Epithelial cell of proximal tubule (primary cell): ENCODE measurements around the gene WDR1. TPM values are rescaled to one million over a fixed set of nuclear protein-coding genes. Genes with fewer than 3 reads are reported as not detected.

ENCODE experiments used
- DNase-seq: peaks from one replicate; pipeline ENCODE4 v3.0.0-alpha.2; 2011; ENCODE audit warnings: low read depth
- H3K4me3 ChIP-seq: 2 replicates; pipeline ENCODE4 v1.5.1; 2011; ENCODE audit warnings: low read depth, mild to moderate bottlenecking, low read length
- CTCF ChIP-seq: conservative IDR thresholded peaks from 2 replicates; pipeline ENCODE4 v1.5.1; 2012; ENCODE audit warnings: low read depth, mild to moderate bottlenecking, low read length
- total RNA-seq: library from RNA; depleted of rRNA; stranded (reverse); fragments of >200 nt; gene quantifications from 2 replicates; pipeline ENCODE4 v1.2.3, GENCODE V29; 2015

The WDR1 gene
- total RNA-seq, 1 donor from 2014 or later, result 242 TPM

DNA sequence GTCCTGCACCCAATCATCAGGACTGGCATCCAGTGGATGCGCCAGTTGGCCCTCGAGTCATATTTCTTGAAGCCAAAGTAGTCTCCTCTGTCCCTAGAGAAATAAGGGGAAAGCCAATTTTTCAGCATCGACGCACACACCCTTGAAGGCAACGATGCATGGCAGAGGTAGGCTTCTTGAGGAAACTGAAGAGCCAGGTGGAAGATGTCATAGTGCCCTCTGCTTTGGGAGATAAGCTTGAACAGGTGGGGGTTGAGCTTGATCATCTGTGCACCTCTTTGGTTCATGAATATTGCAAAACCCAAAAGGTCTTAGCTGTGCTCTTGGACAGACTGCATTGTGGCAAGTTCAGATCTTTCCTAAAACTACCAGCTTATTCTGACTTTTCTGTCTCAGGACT lies 34.6 kb upstream of the WDR1 start:
- DNase-seq, result no peak
- no peak overlapping the region for H3K4me3 ChIP-seq
- no peak for TF ChIP-seq CTCF

DNA sequence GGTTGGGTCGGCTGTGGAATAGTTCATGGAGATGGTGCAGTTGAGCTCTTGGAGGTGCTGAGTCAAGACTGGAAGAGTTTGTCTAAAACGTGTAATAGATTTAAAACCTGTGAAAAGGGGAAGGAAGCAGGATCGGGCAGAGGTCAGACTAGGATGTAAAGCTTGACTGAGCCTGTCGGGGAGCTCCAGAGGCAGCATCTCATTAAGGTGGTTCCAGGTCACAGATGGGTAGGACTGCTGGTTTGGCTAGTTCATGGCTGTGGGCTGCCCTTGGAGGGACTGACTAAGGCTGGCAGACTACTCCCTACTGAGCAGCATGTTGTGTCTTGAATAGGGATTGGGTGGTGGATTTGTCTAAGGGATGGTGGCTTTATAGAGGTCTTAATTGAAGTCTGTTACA lies 28.4 kb upstream of the WDR1 start:
- peak; percentile 35 for DNase-seq
- no peak for TF ChIP-seq CTCF
- H3K4me3 ChIP-seq, result no peak overlapping the region

DNA sequence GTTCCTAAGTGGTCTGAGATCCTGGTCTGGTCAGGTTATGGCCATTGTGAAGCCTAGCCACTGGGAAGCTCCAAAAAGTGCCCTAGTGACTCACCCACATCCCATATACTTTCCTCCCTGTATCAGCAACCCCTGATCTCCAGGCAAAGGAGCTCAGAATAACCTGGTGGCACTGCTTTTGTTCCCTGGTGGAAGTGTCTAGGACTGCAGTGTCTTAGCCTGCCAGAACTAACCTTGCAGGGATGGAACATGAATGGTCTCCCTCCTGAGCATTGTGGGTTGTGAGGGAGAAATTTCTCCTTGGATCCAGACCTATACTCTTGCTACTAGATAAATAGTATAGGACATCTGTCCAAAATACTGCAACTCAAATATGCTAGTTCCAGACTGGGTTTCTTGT lies 27.9 kb upstream of the WDR1 start:
- no peak overlapping the region for H3K4me3 ChIP-seq
- TF ChIP-seq CTCF, result no peak
- DNase-seq, result no peak

DNA sequence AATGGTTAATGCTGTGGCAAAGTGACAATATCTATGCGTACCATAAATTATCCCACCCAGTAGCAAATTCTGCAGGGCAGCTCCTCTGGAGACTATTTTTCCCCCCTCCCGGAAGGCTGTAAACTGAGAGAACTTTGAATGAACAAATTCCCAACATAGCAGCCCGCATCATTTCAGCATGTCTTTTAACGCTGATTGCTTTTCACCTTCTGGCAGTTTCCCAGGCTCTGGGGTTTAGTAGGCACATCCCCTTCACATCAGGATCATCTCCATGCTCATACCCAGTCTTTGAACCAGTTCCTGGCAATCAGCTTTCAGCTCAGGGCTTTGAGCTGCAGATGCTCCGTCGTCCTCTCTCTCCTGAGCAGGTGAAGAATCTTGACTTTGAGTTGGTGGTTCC lies 26.6 kb upstream of the WDR1 start:
- TF ChIP-seq CTCF, result no peak
- H3K4me3 ChIP-seq, result no peak overlapping the region
- no peak for DNase-seq

GRCh38 chr4:10140866-10141759 lies 24.5 kb upstream of the WDR1 start:
- DNase-seq, result no peak
- no peak overlapping the region for H3K4me3 ChIP-seq
- TF ChIP-seq CTCF, result no peak

GRCh38 chr4:10139518-10139917 lies 22.9 kb upstream of the WDR1 start:
- no peak overlapping the region for H3K4me3 ChIP-seq
- TF ChIP-seq CTCF, result no peak
- DNase-seq, result no peak

- no peak for DNase-seq
- no peak for TF ChIP-seq CTCF
- H3K4me3 ChIP-seq, result no peak overlapping the region
Measured at GRCh38 chr4:10135260-10135659, 18.7 kb upstream of the WDR1 start.
